ENCODE measurements around the gene ASB13.

GRCh38 chr10:5623081-5623748 lies 43.2 kb downstream of the ASB13 start:
- TF ChIP-seq CTCF (IDR thresholded peaks at IDR 0.05) (peak; percentile 88), TCF7L2 (IDR thresholded peaks at IDR 0.05; ENCODE audit: low read depth, low read length) (no peak)
